ENCODE results near the gene KLHL42. TPM values are rescaled to one million over a fixed set of nuclear protein-coding genes. Genes with fewer than 3 reads are reported as not detected.
"Not testable (repeated sequence)": the region's sequence is repeated elsewhere in the genome, so short reads cannot be mapped to it uniquely, and the experiment has no call there.

The KLHL42 gene
- total RNA-seq, 2 experiments from 2014 or later = 12.6 to 14.7 TPM

DNA sequence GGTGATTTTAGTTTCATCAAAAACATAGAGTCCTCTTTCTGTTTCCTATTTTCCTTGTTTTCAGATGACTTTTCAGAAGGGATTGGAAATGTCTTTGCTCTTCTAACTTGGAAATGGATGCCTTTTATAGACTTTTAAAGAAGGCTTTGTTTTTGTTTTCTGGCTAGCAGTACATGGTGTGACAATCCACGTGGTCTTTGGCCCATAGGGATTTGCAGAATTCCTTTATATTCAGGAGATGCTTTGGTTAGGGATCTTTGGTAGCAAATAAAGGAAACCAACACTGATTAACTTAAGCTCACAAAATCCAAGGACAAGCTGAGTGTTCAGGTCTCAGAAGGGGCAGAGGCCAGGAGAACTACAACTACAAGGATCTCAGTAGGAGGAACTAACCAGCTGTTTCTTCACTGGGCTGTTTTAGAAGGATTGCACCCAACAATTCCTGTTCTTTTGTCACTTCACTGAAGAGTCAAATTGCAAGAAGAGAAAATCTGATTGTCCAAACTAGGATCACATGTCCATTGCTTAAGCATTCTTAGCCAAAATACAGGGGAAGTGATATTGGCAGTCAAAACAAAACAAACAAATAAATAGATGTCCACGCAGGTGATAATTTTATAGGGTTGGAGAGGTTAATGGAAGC is 58.6 kb downstream of the KLHL42 start:
- Mint-ChIP-seq H3K27me3 (peaks cover 7% of the 10 kb centered on the region), H3K4me1 (no peaks in the 10 kb centered on the region), H3K36me3 (no peaks in the 10 kb centered on the region), H3K27ac (no peak overlapping the region), H3K4me3 (no peak overlapping the region), H3K9me3 (ENCODE audit: low read depth) (no peaks in the 10 kb centered on the region)
- ATAC-seq = no peak
- CTCF ChIA-PET = interaction anchor here (2.0 kb wide), 1 partner anchor 18 kb away, joined by 6 read pairs; no protein-coding TSS in a partner anchor
- DNase-seq = no peak

DNA sequence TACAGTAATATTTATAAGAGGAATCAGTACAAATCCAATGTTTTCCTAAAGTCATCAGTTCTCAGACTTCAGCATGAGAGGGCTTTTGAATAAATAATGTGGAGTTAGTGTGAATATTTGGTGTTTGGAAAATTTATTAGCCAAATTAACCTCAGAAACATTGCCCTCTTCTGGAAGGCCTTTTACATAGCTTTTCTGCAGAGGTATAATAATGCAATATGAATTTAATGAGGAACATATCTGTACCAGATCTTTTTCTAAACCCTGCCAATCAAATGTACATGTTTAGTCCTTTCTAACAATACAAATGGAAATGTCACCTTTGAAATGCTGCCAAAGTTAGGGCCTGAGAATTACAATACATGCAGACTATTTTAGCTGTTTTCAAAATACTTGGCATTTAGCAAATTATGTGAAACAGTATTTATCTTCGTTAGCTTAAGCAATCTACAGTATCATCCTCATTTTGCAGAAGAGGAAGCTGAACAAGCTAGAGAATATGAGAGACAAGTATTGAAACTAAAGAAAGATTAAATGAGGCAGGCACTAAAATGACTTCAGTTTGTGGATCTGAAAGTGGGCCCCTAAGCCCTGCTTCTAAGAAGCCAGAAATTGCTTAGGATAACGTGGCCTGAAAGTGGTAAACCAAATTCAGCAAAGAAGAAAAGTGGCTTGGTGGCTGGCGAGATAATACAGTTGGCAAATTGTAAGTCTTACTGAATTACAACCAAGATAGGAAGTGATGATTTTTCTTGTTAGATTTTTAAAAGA is 60.4 kb downstream of the KLHL42 start:
- ATAC-seq = no peak
- Mint-ChIP-seq H3K27me3 (peaks cover 7% of the 10 kb centered on the region), H3K27ac (no peak overlapping the region), H3K36me3 (no peaks in the 10 kb centered on the region), H3K9me3 (ENCODE audit: low read depth) (no peaks in the 10 kb centered on the region), H3K4me1 (no peaks in the 10 kb centered on the region), H3K4me3 (no peak overlapping the region)
- no peak for DNase-seq
- CTCF ChIA-PET = interaction anchor here (2.0 kb wide), 1 partner anchor 19 kb away, joined by 6 read pairs; no protein-coding TSS in a partner anchor

- CTCF ChIA-PET = no interaction called here
These were observed 61.4 kb downstream of the KLHL42 start for GRCh38 chr12:27841392-27841882.

GRCh38 chr12:27843714-27844245 is 63.7 kb downstream of the KLHL42 start:
- Mint-ChIP-seq H3K4me3 (no peak overlapping the region), H3K27me3 (peaks cover 31% of the 10 kb centered on the region), H3K36me3 (no peaks in the 10 kb centered on the region), H3K4me1 (no peaks in the 10 kb centered on the region), H3K27ac (no peak overlapping the region), H3K9me3 (ENCODE audit: low read depth) (no peaks in the 10 kb centered on the region)
- CTCF ChIA-PET = interaction anchor here (1.1 kb wide), 1 partner anchor 22 kb away, joined by 3 read pairs; no protein-coding TSS in a partner anchor
- DNase-seq (no peak), ATAC-seq (no peak)

More at GRCh38 chr12:27841392-27841882, 61.4 kb downstream of the KLHL42 start:
- Mint-ChIP-seq H3K4me1 (no peaks in the 10 kb centered on the region), H3K27ac (no peak overlapping the region), H3K36me3 (no peaks in the 10 kb centered on the region), H3K9me3 (ENCODE audit: low read depth) (no peaks in the 10 kb centered on the region), H3K27me3 (peaks cover 15% of the 10 kb centered on the region), H3K4me3 (no peak overlapping the region)
- no peak for DNase-seq
- ATAC-seq = no peak

GRCh38 chr12:27844366-27845090 is 64.5 kb downstream of the KLHL42 start:
- no peak for ATAC-seq

DNA sequence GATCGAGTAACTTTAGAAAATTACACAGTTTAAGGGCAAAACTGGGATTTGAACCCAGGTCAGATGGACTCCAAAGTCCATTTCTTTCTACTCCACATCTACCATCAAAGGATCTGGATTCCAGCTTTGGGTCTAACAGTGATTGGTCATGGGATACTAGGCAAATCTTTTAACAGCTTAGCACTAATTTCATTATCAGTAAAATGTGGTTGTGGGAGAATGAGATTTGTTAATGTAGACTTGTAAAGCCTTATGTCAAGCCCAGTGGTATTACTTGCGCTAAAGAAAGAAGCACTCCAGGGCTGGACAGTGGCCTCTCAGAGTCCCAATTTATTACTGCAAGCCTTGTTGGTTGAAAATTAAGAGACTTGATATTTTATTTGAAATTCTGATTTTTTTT is 65.2 kb downstream of the KLHL42 start:
- no peak for DNase-seq
- H3K36me3 Mint-ChIP-seq = no peaks in the 10 kb centered on the region
- CTCF ChIA-PET = no interaction called here
- peaks cover 36% of the 10 kb centered on the region for H3K27me3 Mint-ChIP-seq
- H3K9me3 Mint-ChIP-seq (ENCODE audit: low read depth) = peaks cover 4% of the 10 kb centered on the region
- no peaks in the 10 kb centered on the region for H3K4me1 Mint-ChIP-seq
- H3K27ac Mint-ChIP-seq = no peak overlapping the region
- no peak for ATAC-seq
- H3K4me3 Mint-ChIP-seq = no peak overlapping the region

More at GRCh38 chr12:27844366-27845090, 64.5 kb downstream of the KLHL42 start:
- peaks cover 31% of the 10 kb centered on the region for H3K27me3 Mint-ChIP-seq
- H3K4me3 Mint-ChIP-seq = no peak overlapping the region
- no peaks in the 10 kb centered on the region for H3K4me1 Mint-ChIP-seq
- peaks cover 4% of the 10 kb centered on the region for H3K9me3 Mint-ChIP-seq (ENCODE audit: low read depth)
- DNase-seq = no peak
- no peaks in the 10 kb centered on the region for H3K36me3 Mint-ChIP-seq
- CTCF ChIA-PET = no interaction called here
- no peak overlapping the region for H3K27ac Mint-ChIP-seq

DNA sequence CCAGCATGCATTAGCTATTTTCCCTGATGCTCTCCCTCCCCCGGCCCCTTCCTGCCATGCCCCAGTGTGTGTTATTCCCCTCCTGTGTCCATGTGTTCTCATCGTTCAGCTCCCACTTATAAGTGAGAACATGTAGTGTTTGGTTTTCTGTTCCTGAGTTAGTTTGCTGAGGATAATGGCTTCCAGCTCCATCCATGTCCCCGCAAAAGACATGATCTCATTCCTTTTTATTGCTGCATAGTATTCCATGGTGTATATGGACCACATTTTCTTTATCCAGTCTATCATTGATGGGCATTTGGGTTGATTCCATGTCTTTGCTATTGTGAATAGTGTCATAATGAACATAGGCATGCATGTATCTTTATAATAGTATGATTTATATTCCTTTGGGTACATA is 65.7 kb downstream of the KLHL42 start:
- H3K27ac Mint-ChIP-seq; H3K4me1 Mint-ChIP-seq; H3K9me3 Mint-ChIP-seq (ENCODE audit: low read depth); ATAC-seq; H3K36me3 Mint-ChIP-seq; CTCF ChIA-PET; H3K4me3 Mint-ChIP-seq; DNase-seq: not testable (repeated sequence)
- peaks cover 40% of the 10 kb centered on the region for H3K27me3 Mint-ChIP-seq

DNA sequence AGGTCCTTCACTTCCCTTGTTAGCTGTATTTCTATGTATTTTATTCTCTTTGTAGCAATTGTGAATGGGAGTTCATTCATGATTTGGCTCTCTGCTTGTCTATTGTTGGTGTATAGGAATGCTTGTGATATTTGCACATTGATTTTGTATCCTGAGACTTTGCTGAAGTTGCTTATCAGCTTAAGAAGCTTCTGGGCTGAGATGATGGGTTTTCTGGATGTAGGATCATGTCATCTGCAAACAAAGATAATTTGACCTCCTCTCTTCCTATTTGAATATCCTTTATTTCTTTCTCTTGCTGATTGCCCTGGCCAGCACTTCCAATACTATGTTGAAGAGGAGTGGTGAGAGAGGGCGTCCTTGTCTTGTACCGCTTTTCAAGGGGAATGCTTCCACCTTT is 67.3 kb downstream of the KLHL42 start:
- H3K4me1 Mint-ChIP-seq; H3K27ac Mint-ChIP-seq; H3K4me3 Mint-ChIP-seq; ATAC-seq; H3K36me3 Mint-ChIP-seq; CTCF ChIA-PET; H3K9me3 Mint-ChIP-seq (ENCODE audit: low read depth); DNase-seq: not testable (repeated sequence)
- H3K27me3 Mint-ChIP-seq = peaks cover 49% of the 10 kb centered on the region

- Mint-ChIP-seq H3K27ac (no peak overlapping the region), H3K36me3 (no peaks in the 10 kb centered on the region), H3K9me3 (ENCODE audit: low read depth) (peaks cover 6% of the 10 kb centered on the region), H3K4me3 (no peak overlapping the region), H3K4me1 (no peaks in the 10 kb centered on the region), H3K27me3 (peaks cover 45% of the 10 kb centered on the region)
- DNase-seq = no peak
- no peak for ATAC-seq
- CTCF ChIA-PET = no interaction called here
These were observed 71.3 kb downstream of the KLHL42 start for GRCh38 chr12:27851311-27851710.

GRCh38 chr12:27852117-27852516 is 72.1 kb downstream of the KLHL42 start:
- H3K4me3 Mint-ChIP-seq = no peak overlapping the region
- H3K27me3 Mint-ChIP-seq = peaks cover 45% of the 10 kb centered on the region
- ATAC-seq = no peak
- no peaks in the 10 kb centered on the region for H3K4me1 Mint-ChIP-seq
- H3K36me3 Mint-ChIP-seq = no peaks in the 10 kb centered on the region
- CTCF ChIA-PET = no interaction called here
- peaks cover 6% of the 10 kb centered on the region for H3K9me3 Mint-ChIP-seq (ENCODE audit: low read depth)
- H3K27ac Mint-ChIP-seq = no peak overlapping the region
- no peak for DNase-seq

Other genes starting within 250 kb of the KLHL42 start
- gene REP15, start 83.8 kb upstream of the KLHL42 start, total RNA-seq = under 1 TPM in 1 of 2 experiments, not detected in 1; 0.61 TPM
- gene MRPS35, start 69.4 kb upstream of the KLHL42 start, total RNA-seq = 10 to 100 TPM; 28.8 to 39.9 TPM
- gene MANSC4, start within 50 bp of the KLHL42 start, total RNA-seq = not detected
- gene PTHLH, start 192.5 kb downstream of the KLHL42 start, total RNA-seq = under 1 TPM in 1 of 2 experiments, not detected in 1; 0.35 TPM